HG02885 (cell line): ENCODE measurements around the gene MEIS3.

Source experiments
- ATAC-seq: cut with Tn5 transposase; IDR thresholded peaks from one replicate; pipeline ENCODE4 v1.9.1; 2021; ENCODE audit warnings: mild to moderate bottlenecking; ENCODE audit not compliant: unreplicated experiment, poor library complexity

MEIS3 gene

GRCh38 chr19:47436712-47437401 lies 17.5 kb upstream of the MEIS3 start:
- ATAC-seq: no peak

GRCh38 chr19:47435883-47436417 lies 16.6 kb upstream of the MEIS3 start:
- ATAC-seq: no peak

- ATAC-seq: no peak
Measured at GRCh38 chr19:47435196-47435595, 15.9 kb upstream of the MEIS3 start.

- no peak for ATAC-seq
Measured at GRCh38 chr19:47434088-47434487, 14.8 kb upstream of the MEIS3 start.

DNA sequence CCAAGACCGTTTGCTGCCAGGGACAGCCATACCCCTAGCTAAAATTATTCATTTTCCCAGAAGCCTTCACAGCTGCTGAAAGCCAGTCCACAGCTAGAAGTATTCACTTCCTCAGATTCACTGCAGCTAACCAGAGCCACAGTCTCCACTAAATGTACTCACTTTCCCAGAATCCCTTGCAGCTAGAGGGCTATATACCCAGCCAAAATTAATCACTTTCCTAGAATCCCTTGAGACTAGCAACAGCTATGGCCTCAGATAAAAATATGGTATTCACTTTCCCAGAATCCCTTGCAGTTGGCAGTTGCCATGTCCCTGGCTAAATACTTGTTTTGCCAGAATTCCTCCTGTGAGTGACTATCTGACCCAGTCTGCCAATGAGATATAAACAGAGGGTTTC lies 13.8 kb upstream of the MEIS3 start:
- no peak for ATAC-seq

- no peak for ATAC-seq
Measured at GRCh38 chr19:47432499-47432898, 13.2 kb upstream of the MEIS3 start.

DNA sequence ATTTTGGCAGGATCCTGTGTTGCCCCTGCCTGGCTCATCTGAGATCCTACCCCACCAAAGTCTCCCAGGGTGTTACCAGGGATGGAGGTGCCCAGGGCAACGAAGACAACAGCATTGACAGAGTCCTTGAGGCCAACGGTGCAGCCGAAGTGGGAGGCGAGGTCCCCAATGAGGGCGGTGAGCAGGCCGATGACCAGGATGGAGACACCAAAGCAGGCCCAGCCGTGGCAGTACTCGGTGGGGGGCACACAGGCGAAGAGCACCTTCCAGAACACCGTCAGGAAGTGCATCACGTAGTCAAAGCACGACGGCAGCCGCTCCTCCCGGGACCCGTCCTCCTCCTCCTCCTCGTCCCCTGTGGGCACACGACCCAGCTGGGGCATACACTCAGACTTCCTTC lies 12.8 kb upstream of the MEIS3 start:
- no peak for ATAC-seq

- ATAC-seq: no peak
Measured at GRCh38 chr19:47430041-47430802, 10.9 kb upstream of the MEIS3 start.

- no peak for ATAC-seq
Measured at GRCh38 chr19:47429140-47429793, 9.9 kb upstream of the MEIS3 start.

DNA sequence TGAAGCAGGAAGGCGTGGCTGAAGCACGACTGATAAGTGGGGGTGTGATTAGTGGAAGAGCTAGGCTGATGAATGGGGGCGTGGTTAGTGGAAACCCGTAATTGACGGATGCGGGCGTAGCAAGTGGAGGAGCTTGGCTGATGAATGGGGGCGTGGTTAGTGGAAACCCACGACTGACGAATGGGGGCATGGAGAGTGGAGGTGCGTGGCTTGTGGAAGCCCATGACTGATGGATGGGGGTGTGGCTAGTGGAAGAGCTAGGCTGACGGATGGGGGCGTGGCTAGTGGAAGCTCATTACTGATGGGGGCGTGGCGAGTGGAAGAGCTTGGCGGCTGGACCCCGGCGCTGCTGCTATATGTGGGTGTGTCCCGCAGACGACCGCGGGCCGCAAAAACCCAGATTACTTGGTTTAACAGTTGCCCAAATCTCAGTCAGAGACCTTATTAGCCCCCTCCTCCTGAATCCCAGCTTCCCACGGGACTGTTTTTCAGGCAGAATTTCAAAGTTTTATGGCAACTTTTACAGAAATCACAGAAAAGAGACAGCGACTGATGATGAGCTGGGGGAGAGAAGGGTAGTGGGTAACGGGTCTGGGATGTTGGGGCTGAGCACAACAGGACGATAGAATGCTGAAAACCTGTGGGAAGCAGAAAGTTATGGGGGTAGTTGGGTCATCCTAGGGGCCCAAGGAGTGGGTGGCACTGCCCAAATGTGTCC lies 9.0 kb upstream of the MEIS3 start:
- no peak for ATAC-seq

GRCh38 chr19:47427241-47428176 lies 8.2 kb upstream of the MEIS3 start:
- no peak for ATAC-seq

DNA sequence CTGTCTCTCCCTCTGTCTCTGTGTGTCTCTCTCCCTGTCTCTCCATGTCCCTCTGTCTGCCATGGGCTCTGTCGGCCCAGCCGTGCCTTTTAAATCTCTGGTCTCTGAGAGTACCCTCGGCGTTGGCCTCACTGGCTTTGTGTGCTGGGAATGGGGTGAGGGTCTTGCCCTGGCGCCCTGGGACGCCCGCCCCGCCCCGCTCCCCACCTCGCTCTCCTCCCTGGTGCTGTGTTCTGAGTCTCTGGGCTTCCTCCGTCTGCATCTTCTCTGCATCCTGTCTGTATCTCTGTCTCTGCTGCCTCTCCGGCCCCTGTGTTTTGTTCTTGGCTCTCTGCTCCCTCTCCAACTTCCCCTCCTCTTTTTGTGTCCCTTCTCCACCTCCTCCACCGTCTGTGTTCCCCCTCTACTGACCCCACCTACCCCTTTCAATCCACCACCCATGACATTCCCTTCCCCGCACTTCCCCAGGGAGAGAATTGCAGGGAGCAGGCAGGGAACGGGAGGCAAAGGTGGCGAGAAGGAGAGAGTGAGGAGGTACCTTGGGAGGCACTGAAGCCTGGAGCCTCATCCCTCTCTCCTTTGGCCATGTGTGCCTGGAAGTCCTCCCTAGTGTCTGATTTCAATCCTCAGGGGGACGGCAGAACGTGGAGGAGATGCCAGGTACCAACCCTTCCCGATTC lies 4.0 kb upstream of the MEIS3 start:
- ATAC-seq: no peak

- ATAC-seq: no peak
Measured at GRCh38 chr19:47422417-47423163, 3.3 kb upstream of the MEIS3 start.

- no peak for ATAC-seq
Measured at GRCh38 chr19:47421844-47422395, 2.6 kb upstream of the MEIS3 start.

GRCh38 chr19:47421244-47421786 lies 2.0 kb upstream of the MEIS3 start:
- ATAC-seq: no peak

DNA sequence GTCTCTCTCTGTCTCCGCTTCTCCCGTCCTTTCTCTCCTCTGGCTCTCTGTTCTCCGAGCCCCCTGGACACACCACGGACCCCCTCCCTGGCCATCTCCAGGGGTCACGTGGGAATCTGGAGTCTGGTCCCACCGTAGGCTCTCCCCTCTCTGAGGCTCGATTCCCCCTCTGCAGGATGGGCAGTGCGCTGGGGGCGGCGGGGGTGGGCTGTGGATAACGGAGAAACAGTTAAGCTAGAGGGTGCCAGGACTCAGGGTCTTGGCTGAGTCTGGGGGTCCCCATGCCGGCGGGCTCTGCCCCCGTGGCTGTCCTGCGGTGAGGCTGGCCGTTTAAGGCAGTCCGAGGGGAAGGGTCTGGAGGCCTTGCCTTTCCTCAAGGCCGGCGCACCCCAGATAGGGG lies 462 bp upstream of the MEIS3 start:
- ATAC-seq: no peak

- ATAC-seq: no peak
Measured at GRCh38 chr19:47418692-47419029, 666 bp downstream of the MEIS3 start.
